ENCODE results near the gene SERBP1.

- TF ChIP-seq CTCF (conservative IDR thresholded peaks at IDR 0.05; ENCODE audit: low read depth, low read length): no peak
- TF ChIP-seq EZH2 (IDR thresholded peaks at IDR 0.05; ENCODE audit: borderline replicate concordance, low read depth, low read length, poor library complexity, severe bottlenecking): no peak
These were observed 30.8 kb downstream of the SERBP1 start for GRCh38 chr1:67399199-67399993.

Measured in A673 (cell line).